Measurements from ENCODE around the gene UBE2D2. TPM values are rescaled to one million over a fixed set of nuclear protein-coding genes. Genes with fewer than 3 reads are reported as not detected.

UBE2D2 gene
- total and polyA plus RNA-seq, 2 of the 13 experiments (the other 11 are each of a cell fraction or from before 2014, with no cell fraction given), result 79.1 to 109 TPM

- TF ChIP-seq, protein P1, sequence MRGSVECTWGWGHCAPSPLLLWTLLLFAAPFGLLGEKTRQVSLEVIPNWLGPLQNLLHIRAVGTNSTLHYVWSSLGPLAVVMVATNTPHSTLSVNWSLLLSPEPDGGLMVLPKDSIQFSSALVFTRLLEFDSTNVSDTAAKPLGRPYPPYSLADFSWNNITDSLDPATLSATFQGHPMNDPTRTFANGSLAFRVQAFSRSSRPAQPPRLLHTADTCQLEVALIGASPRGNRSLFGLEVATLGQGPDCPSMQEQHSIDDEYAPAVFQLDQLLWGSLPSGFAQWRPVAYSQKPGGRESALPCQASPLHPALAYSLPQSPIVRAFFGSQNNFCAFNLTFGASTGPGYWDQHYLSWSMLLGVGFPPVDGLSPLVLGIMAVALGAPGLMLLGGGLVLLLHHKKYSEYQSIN (CRISPR knock-in tag; IDR thresholded peaks at IDR 0.05; ENCODE audit: borderline replicate concordance), result no peak
- TF ChIP-seq MAFF (IDR thresholded peaks at IDR 0.05; ENCODE audit: low read depth, low read length) (no peak), GATAD1 (CRISPR knock-in tag; IDR thresholded peaks at IDR 0.05) (peak; percentile 35), TFAP4 (IDR thresholded peaks at IDR 0.05; ENCODE audit: borderline replicate concordance, low read depth) (peak; percentile 98), NR0B2 (CRISPR knock-in tag; IDR thresholded peaks at IDR 0.05) (no peak), ATF7 (IDR thresholded peaks at IDR 0.05) (no peak), ATF7 (CRISPR knock-in tag; IDR thresholded peaks at IDR 0.05) (no peak), HIVEP1 (CRISPR knock-in tag; IDR thresholded peaks at IDR 0.05) (0 out of 2 replicates have a peak, but pooled peaks have one; percentile 41), CCAR2 (optimal IDR thresholded peaks at IDR 0.05; ENCODE audit: low read depth, low read length) (no peak), ZNF232 (CRISPR knock-in tag; IDR thresholded peaks at IDR 0.05; ENCODE audit: borderline replicate concordance) (peak; percentile 44; the same call in 1 of the 2 replicates), SATB2 (CRISPR knock-in tag; IDR thresholded peaks at IDR 0.05) (no peak), SP5 (CRISPR knock-in tag; IDR thresholded peaks at IDR 0.05; ENCODE audit: borderline replicate concordance, low read depth) (peak; percentile 72; the same call in 1 of the 2 replicates), JDP2 (CRISPR knock-in tag; IDR thresholded peaks at IDR 0.05; ENCODE audit: borderline replicate concordance) (no peak), PLRG1 (conservative IDR thresholded peaks at IDR 0.05) (no peak), NCOA1 (CRISPR knock-in tag; IDR thresholded peaks at IDR 0.05) (no peak), NFATC3 (CRISPR knock-in tag; IDR thresholded peaks at IDR 0.05) (no peak), ZNF780A (CRISPR knock-in tag; IDR thresholded peaks at IDR 0.05) (no peak), RFX5 (IDR thresholded peaks at IDR 0.05; ENCODE audit: low read depth, low read length) (no peak), ZMYM3 (CRISPR knock-in tag; IDR thresholded peaks at IDR 0.05) (no peak), ZNF776 (CRISPR knock-in tag; IDR thresholded peaks at IDR 0.05) (no peak), KDM3A (CRISPR knock-in tag; IDR thresholded peaks at IDR 0.05; ENCODE audit: low read depth) (no peak), RELA (CRISPR knock-in tag; IDR thresholded peaks at IDR 0.05) (no peak), SYNCRIP (IDR thresholded peaks at IDR 0.05; ENCODE audit: insufficient read depth, low read depth, low read length) (no peak), CREB3 (CRISPR knock-in tag; IDR thresholded peaks at IDR 0.05) (no peak), ZNF720 (CRISPR knock-in tag; IDR thresholded peaks at IDR 0.05) (no peak), ZNF747 (CRISPR knock-in tag; IDR thresholded peaks at IDR 0.05; ENCODE audit: borderline replicate concordance) (0 out of 2 replicates have a peak, but pooled peaks have one; percentile 71), BATF2 (CRISPR knock-in tag; IDR thresholded peaks at IDR 0.05) (no peak)
- TF ChIP-seq, protein P2, sequence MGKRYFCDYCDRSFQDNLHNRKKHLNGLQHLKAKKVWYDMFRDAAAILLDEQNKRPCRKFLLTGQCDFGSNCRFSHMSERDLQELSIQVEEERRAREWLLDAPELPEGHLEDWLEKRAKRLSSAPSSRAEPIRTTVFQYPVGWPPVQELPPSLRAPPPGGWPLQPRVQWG (CRISPR knock-in tag; IDR thresholded peaks at IDR 0.05; ENCODE audit: borderline replicate concordance, low read depth), result no peak
Measured at GRCh38 chr5:139651043-139651834, 90.1 kb downstream of the UBE2D2 start (continued).
